Keratinocyte (primary cell): ENCODE results near the gene SEC63. TPM values are rescaled to one million over a fixed set of nuclear protein-coding genes. Genes with fewer than 3 reads are reported as not detected.

Source experiments
- DNase-seq: peaks from one replicate; pipeline ENCODE4 v3.0.0-alpha.2; 2011; ENCODE audit warnings: low read depth, missing footprints, low spot score
- FAIRE-seq: peaks from 2 replicates; lab custom pipeline; 2011; peaks lifted over from hg19 to GRCh38; lab: Jason Lieb, UNC
- H2AFZ ChIP-seq: 2 replicates; pipeline ENCODE4 v1.6.0; 2012; ENCODE audit warnings: low read length, control low read depth, inconsistent platforms; ENCODE audit not compliant: control insufficient read depth
- H3K27ac ChIP-seq: 2 replicates; pipeline ENCODE4 v1.5.1; 2011; ENCODE audit warnings: low read length; ENCODE audit not compliant: control insufficient read depth, insufficient read depth
- H3K27me3 ChIP-seq: 3 replicates; pipeline ENCODE4 v1.6.0; 2011; ENCODE audit warnings: low read length; ENCODE audit not compliant: control insufficient read depth, insufficient read depth; ENCODE audit errors: extremely low read depth
- H3K36me3 ChIP-seq, 2 experiments: 2 replicates in 1 of 2; 3 replicates in 1 of 2; pipeline ENCODE4 v1.5.1; 2011; ENCODE audit warnings: low read length in 2 of 2, mild to moderate bottlenecking in 1 of 2; ENCODE audit not compliant: control insufficient read depth in 2 of 2, insufficient read depth in 2 of 2; ENCODE audit errors: extremely low read depth in 1 of 2
- H3K4me1 ChIP-seq: 3 replicates; pipeline ENCODE4 v1.5.1; 2011; ENCODE audit warnings: low read length; ENCODE audit not compliant: control insufficient read depth, insufficient read depth; ENCODE audit errors: extremely low read depth
- H3K4me2 ChIP-seq: 3 replicates; pipeline ENCODE4 v1.6.0; 2011; ENCODE audit warnings: low read depth, low read length; ENCODE audit not compliant: control insufficient read depth, insufficient read depth; ENCODE audit errors: extremely low read depth
- H3K4me3 ChIP-seq, 3 experiments: fragments of 200-600 bp in 1 of 3; sonication (generic) in 1 of 3; 2 replicates in 2 of 3; 3 replicates in 1 of 3; pipeline ENCODE4 v1.5.1; 2011 to 2016; ENCODE audit warnings: low read length in 3 of 3, mild to moderate bottlenecking in 3 of 3, control low read depth in 2 of 3, inconsistent platforms in 1 of 3, low read depth in 1 of 3, mixed read lengths in 1 of 3, mixed run types in 1 of 3, moderate library complexity in 1 of 3; ENCODE audit not compliant: control insufficient read depth in 2 of 3, insufficient read depth in 2 of 3; ENCODE audit errors: extremely low read depth in 1 of 3
- H3K79me2 ChIP-seq: 2 replicates; pipeline ENCODE4 v1.6.0; 2012; ENCODE audit warnings: low read length; ENCODE audit not compliant: control insufficient read depth, insufficient read depth
- H3K9ac ChIP-seq: 3 replicates; pipeline ENCODE4 v1.6.0; 2011; ENCODE audit warnings: low read length; ENCODE audit not compliant: control insufficient read depth, insufficient read depth; ENCODE audit errors: extremely low read depth
- H3K9me1 ChIP-seq: 3 replicates; pipeline ENCODE4 v1.6.0; 2011; ENCODE audit warnings: low read length; ENCODE audit not compliant: control insufficient read depth, insufficient read depth; ENCODE audit errors: extremely low read depth
- H3K9me3 ChIP-seq: 2 replicates; pipeline ENCODE4 v1.5.1; 2012; ENCODE audit warnings: low read depth, low read length; ENCODE audit not compliant: control insufficient read depth
- H4K20me1 ChIP-seq: 3 replicates; pipeline ENCODE4 v1.6.0; 2011; ENCODE audit warnings: low read length; ENCODE audit not compliant: control insufficient read depth, insufficient read depth; ENCODE audit errors: extremely low read depth
- EZH2 ChIP-seq: IDR thresholded peaks from one replicate; pipeline ENCODE4 v1.6.1; 2012; ENCODE audit warnings: inconsistent platforms, mild to moderate bottlenecking, low read length, moderate library complexity
- dilution Hi-C: fragments of 300-500 bp; cut with MboI; formaldehyde crosslinking; loops from one replicate; pipeline ENCODE4 v1.7.0; 2020; ENCODE audit warnings: low sequenced_read_pairs; ENCODE audit not compliant: extremely low pct_ligation_motif_present
- polyA plus RNA-seq, 5 experiments: library from polyadenylated mRNA; depleted of rRNA in 3 of 5; stranded (reverse) in 3 of 5; stranded (forward) in 1 of 5; unstranded in 1 of 5; fragments of >200 nt; gene quantifications; 1 replicate in 1 of 5; 2 replicates in 3 of 5; 3 replicates in 1 of 5; pipeline versions ENCODE4 v1.2.1 to v1.2.3, GENCODE V29; 2011 to 2012; ENCODE audit warnings: missing spikeins in 2 of 5, low read depth in 1 of 5, low replicate concordance in 1 of 5
- TF ChIP-seq, protein P1 (sequence below), 3 experiments: IDR thresholded peaks in 1 of 3; conservative IDR thresholded peaks in 1 of 3; optimal IDR thresholded peaks in 1 of 3; 2 replicates in 2 of 3; 3 replicates in 1 of 3; pipeline versions ENCODE3 to v1.5.1; 2011; ENCODE audit warnings: low read length in 3 of 3, mild to moderate bottlenecking in 3 of 3, moderate library complexity in 2 of 3, control low read depth in 1 of 3, inconsistent platforms in 1 of 3; ENCODE audit not compliant: insufficient read depth in 2 of 3; ENCODE audit errors: extremely low read depth in 1 of 3

The SEC63 gene
- polyA plus RNA-seq, 1 donor (not counting 4 experiments of a cell fraction or from before 2014, with no cell fraction given), result 91.4 TPM

GRCh38 chr6:107976155-107976783, 18.3 kb upstream of the SEC63 start:
- Histone ChIP-seq H3K9me1 (no peaks in the 10 kb centered on the region), H3K4me1 (peaks cover 5% of the 10 kb centered on the region), H3K27ac (no peak overlapping the region), H3K4me3 (no peak overlapping the region), H3K9ac (no peak overlapping the region), H2AFZ (no peak overlapping the region), H4K20me1 (no peaks in the 10 kb centered on the region), H3K36me3 (no peaks in the 10 kb centered on the region), H3K4me2 (no peak overlapping the region), H3K27me3 (no peaks in the 10 kb centered on the region), H3K9me3 (no peaks in the 10 kb centered on the region), H3K79me2 (no peaks in the 10 kb centered on the region)
- DNase-seq (no peak), FAIRE-seq (no peak)
- TF ChIP-seq, protein P1, sequence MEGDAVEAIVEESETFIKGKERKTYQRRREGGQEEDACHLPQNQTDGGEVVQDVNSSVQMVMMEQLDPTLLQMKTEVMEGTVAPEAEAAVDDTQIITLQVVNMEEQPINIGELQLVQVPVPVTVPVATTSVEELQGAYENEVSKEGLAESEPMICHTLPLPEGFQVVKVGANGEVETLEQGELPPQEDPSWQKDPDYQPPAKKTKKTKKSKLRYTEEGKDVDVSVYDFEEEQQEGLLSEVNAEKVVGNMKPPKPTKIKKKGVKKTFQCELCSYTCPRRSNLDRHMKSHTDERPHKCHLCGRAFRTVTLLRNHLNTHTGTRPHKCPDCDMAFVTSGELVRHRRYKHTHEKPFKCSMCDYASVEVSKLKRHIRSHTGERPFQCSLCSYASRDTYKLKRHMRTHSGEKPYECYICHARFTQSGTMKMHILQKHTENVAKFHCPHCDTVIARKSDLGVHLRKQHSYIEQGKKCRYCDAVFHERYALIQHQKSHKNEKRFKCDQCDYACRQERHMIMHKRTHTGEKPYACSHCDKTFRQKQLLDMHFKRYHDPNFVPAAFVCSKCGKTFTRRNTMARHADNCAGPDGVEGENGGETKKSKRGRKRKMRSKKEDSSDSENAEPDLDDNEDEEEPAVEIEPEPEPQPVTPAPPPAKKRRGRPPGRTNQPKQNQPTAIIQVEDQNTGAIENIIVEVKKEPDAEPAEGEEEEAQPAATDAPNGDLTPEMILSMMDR (optimal IDR thresholded peaks at IDR 0.05 in 1 of 3, IDR thresholded peaks at IDR 0.05 in 1 of 3, conservative IDR thresholded peaks at IDR 0.05 in 1 of 3; ENCODE audit: extremely low read depth in 1 of 3, insufficient read depth in 2 of 3, low read length in 3 of 3), result no peak
- TF ChIP-seq EZH2, result no peak
- dilution Hi-C loops, result no loop called here

GRCh38 chr6:107973594-107973993, 15.6 kb upstream of the SEC63 start:
- no peak for DNase-seq

More at GRCh38 chr6:107973594-107973993, 15.6 kb upstream of the SEC63 start:
- peak; percentile 84 for FAIRE-seq
- Histone ChIP-seq H3K4me2 (no peak overlapping the region), H4K20me1 (no peaks in the 10 kb centered on the region), H3K4me1 (peaks cover 5% of the 10 kb centered on the region), H3K4me3 (no peak overlapping the region), H3K9ac (no peak overlapping the region), H2AFZ (peak overlapping the region; percentile 67), H3K9me1 (no peaks in the 10 kb centered on the region), H3K27me3 (no peaks in the 10 kb centered on the region), H3K9me3 (no peaks in the 10 kb centered on the region), H3K79me2 (no peaks in the 10 kb centered on the region), H3K27ac (no peak overlapping the region), H3K36me3 (no peaks in the 10 kb centered on the region)
- TF ChIP-seq, protein P1 (optimal IDR thresholded peaks at IDR 0.05 in 1 of 3, IDR thresholded peaks at IDR 0.05 in 1 of 3, conservative IDR thresholded peaks at IDR 0.05 in 1 of 3; ENCODE audit: extremely low read depth in 1 of 3, insufficient read depth in 2 of 3, low read length in 3 of 3), result no peak
- TF ChIP-seq EZH2, result no peak
- dilution Hi-C loops, result no loop called here
